IgD-negative memory B cell (primary cell): ENCODE measurements around the gene L1CAM. TPM values are rescaled to one million over a fixed set of nuclear protein-coding genes. Genes with fewer than 3 reads are reported as not detected.

ENCODE experiments used
- H3K27ac Mint-ChIP-seq, 3 donors: one replicate each; pipeline ENCODE4 v1.8.0; 2020 to 2022; ENCODE audit warnings: mild to moderate bottlenecking in 3 of 3, mixed read lengths in 3 of 3, moderate library complexity in 1 of 3
- H3K27me3 Mint-ChIP-seq: one replicate; pipeline ENCODE4 v1.8.0; 2021; ENCODE audit warnings: mixed read lengths
- H3K36me3 Mint-ChIP-seq: one replicate; pipeline ENCODE4 v1.8.0; 2020; ENCODE audit warnings: mild to moderate bottlenecking, mixed read lengths
- H3K4me1 Mint-ChIP-seq, 3 donors: one replicate each; pipeline ENCODE4 v1.8.0; 2020 to 2022; ENCODE audit warnings: mixed read lengths in 3 of 3, mild to moderate bottlenecking in 1 of 3
- H3K4me3 Mint-ChIP-seq, 4 donors: one replicate each; pipeline ENCODE4 v1.8.0; 2020 to 2022; ENCODE audit warnings: mild to moderate bottlenecking in 4 of 4, mixed read lengths in 4 of 4, moderate library complexity in 3 of 4
- H3K9me3 Mint-ChIP-seq, 3 donors: one replicate each; pipeline ENCODE4 v1.8.0; 2020 to 2021; ENCODE audit warnings: mixed read lengths in 3 of 3, mild to moderate bottlenecking in 1 of 3
- polyA plus RNA-seq: library from polyadenylated mRNA; unstranded; fragments of 300-500 nt; fragmentation: Illumina TruSeq; gene quantifications from one replicate; pipeline ENCODE4 v1.2.3, GENCODE V29; 2021

Gene L1CAM
- polyA plus RNA-seq, 1 donor from 2014 or later = 1.8 TPM

DNA sequence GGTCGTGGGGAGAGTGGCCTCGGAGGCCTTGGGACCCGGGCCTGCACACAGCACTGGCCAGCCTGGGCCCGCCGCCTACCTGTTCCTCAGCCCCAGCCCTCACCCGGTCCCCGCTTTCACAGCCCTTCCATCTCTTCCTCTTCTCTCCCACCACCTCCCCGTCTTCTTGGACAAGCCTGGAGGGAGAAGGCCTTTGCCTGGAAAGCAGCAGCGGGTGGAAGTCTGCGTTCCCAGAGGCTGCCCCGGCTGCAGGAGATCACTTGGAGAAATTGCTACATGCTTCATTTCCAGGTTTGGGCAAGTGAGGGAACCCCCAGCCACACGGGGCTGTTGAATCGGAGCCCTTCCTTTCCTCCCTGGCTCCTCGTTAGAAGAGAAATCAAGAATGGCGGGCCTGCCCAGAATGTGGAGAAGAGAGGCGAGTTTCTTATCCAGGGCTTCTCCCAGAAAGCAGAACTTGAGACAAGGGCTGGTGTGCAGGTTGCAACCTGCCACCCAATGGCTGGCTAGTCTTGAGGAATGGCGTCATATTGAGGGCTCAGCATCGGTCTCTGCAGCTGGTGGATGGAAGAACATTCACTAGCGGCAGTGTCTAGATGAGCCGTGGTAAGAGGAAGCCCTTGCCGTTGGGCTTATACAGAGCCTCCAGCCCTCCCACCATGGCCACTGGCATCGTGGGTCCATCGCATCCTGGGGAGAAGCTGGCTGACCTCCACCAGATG, 54.4 kb downstream of the L1CAM start:
- H3K36me3 Mint-ChIP-seq = no peaks in the 10 kb centered on the region
- peaks cover 0 to 4% (median 0%) of the 10 kb centered on the region in 3 donors for H3K9me3 Mint-ChIP-seq
- H3K4me3 Mint-ChIP-seq = peak overlapping the region in 3 of 4 donors; percentile 27 to 67 (median 52)
- peak overlapping the region in 1 of 3 donors; percentile 60 for H3K27ac Mint-ChIP-seq
- H3K4me1 Mint-ChIP-seq = peaks cover 2 to 11% (median 10%) of the 10 kb centered on the region in 3 donors
- peaks cover 32% of the 10 kb centered on the region for H3K27me3 Mint-ChIP-seq

DNA sequence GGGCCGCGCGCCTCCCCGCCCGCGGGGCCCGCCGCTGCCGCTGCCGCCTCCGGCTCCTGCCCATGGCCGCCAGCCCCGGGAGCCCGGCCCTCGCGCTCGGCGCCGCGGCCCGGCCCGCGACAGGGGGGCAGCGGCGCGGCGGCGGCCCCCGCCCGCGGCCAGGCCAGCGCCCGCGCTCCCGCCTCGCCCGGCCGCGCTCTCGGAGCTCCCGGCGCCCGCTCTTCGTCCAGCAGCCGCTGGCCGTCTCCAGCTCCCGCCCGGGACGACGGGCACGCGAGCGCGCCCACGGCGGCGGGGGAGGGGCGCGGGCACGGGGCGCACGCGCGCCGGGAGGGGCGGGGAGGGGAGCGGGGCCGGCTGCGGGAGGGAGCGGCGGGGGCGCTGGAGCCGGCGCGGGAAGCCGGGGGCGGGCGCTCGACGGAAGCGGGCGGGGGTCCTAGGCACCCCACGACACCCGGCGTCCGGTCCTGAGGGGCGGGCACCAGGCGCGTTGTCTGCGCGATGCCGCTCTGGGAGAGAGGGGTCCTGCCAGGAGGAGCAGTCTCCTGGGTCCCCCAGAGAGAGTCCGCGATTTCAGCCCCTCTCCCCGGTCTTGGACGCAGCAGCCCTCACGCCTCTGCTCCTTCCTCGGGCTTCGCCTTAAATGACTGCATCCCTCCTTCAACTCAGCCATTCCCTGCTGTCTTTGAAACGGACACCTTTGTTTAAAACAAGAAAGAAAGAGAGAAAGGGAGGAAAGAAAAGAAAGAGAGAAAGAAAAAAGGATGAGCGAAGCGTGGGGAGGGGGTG, 55.1 kb downstream of the L1CAM start:
- Mint-ChIP-seq H3K27me3 (peaks cover 32% of the 10 kb centered on the region), H3K27ac (no peak overlapping the region), H3K4me3 (peak overlapping the region in 1 of 4 donors; percentile 59), H3K9me3 (peaks cover 0 to 4% (median 0%) of the 10 kb centered on the region in 3 donors), H3K4me1 (peaks cover 2 to 11% (median 10%) of the 10 kb centered on the region in 3 donors), H3K36me3 (no peaks in the 10 kb centered on the region)

DNA sequence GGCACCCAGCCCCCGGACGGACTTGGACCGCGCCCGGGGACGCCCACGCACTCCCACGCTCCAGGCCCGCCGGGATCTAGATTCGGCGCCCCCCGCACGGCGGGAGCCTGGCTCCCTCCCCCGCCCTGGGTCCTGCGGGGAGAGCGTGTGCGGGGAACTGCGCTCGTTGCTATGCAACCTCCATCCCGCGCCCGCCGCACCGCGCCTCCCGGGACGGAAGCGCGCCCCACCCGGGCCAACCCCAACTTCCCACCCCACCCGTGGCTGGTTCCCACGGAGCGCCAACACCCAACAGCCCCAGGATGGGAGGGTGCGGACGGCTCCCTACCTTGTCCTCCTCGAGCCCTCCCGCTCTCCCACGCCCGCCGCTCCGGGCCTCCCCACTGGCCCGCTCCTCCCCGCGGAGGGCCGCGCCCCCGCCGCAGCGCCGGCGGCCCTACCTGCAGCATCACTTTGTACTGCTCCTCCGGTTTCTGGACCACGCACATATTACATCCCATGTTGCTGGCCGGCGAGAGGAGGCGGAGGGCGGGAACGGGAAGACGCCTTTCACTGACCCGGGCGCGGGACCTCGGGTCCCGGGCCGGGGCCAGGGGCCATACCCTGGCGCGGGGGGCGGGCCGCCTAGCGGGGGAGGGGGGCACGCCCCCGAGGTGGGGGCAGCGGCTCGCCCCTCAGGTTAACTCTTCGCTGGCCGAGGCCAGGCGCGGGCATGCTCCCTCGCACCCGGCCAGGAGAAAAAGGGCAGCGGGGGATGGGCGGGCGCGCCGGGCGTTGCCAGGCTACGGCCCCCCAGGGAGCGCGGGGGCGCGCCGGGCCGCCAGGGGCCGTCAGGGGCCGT, 56.0 kb downstream of the L1CAM start, which contains the start of gene PDZD4:
TSS of gene PDZD4 (minus strand) at position 746 of the 841 bp plus-strand sequence. CDS start at position 500, 246 bp downstream.
- H3K4me3 Mint-ChIP-seq = peak within 1 kb of the TSS in 2 of 4 donors; percentile 59 to 74
- H3K27me3 Mint-ChIP-seq = peaks cover 39% of the 10 kb centered on the region
- peaks cover 2 to 11% (median 10%) of the 10 kb centered on the region in 3 donors for H3K4me1 Mint-ChIP-seq
- peak within 1 kb of the TSS in 1 of 3 donors; percentile 60 for H3K27ac Mint-ChIP-seq
- peaks cover 0 to 4% (median 0%) of the 10 kb centered on the region in 3 donors for H3K9me3 Mint-ChIP-seq
- H3K36me3 Mint-ChIP-seq = no peaks in the 10 kb centered on the region

DNA sequence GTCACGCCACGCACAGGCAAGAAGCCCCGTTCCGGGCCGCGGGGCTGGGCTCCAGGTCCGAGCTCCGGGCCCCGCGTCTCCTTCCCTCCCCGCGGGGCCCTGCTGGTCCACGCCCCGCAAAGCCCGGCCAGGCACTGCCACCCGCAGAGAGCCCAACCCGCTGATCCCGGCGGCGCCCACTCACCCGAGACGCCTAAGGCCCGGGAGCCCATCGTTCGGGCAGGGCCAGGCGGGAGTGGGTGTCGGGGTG, 56.5 kb downstream of the L1CAM start:
- H3K27me3 Mint-ChIP-seq = peaks cover 40% of the 10 kb centered on the region

DNA sequence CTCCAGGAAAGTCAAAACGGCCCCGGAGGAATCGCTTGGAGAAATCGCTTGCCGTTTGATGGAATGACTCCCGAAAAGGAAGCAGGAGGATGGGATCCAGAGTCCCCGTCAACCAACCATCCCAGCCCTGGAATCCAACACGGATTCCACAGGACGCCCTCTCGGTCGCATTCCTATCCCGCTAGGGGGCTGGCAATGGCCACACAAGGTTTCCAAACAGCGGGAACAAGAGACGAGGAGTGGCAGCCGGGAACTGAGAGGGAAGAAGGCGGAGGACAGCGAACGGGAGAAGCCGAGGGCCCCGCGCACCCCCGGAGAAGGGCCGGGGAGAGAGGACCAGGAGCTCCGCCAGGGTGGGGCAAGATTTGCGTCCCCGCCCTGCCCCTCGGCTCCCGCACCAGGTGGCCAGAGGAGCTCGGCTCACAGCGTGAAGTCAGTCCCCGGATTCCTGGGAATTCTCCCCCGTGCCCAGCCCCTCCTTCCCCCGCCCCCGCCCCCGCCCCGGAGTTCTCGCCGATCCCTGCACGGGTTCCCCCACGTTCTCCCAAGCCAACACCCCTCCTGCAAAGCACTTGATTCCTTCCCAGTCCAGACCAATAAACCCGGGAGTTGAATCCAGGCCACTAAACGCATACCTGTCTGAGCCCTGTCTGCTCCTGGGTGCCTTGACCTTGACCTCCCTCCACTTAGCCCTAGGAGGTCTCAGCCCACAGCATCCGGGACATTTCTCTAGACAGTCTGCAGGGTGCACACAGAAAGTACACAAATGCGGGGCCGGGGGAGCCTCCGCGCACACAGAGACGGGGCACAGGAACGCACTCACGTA, 57.0 kb downstream of the L1CAM start:
- Mint-ChIP-seq H3K4me1 (peaks cover 2 to 10% (median 9%) of the 10 kb centered on the region in 3 donors), H3K27me3 (peaks cover 45% of the 10 kb centered on the region), H3K27ac (no peak overlapping the region), H3K4me3 (peak overlapping the region in 2 of 4 donors; percentile 48 to 74), H3K9me3 (peaks cover 0 to 4% (median 0%) of the 10 kb centered on the region in 3 donors), H3K36me3 (no peaks in the 10 kb centered on the region)

More for the DNA sequence above, 56.5 kb downstream of the L1CAM start:
- H3K36me3 Mint-ChIP-seq = no peaks in the 10 kb centered on the region
- peak overlapping the region in 2 of 4 donors; percentile 48 to 74 for H3K4me3 Mint-ChIP-seq
- H3K4me1 Mint-ChIP-seq = peaks cover 2 to 10% (median 9%) of the 10 kb centered on the region in 3 donors
- H3K27ac Mint-ChIP-seq = no peak overlapping the region
- H3K9me3 Mint-ChIP-seq = peaks cover 0 to 4% (median 0%) of the 10 kb centered on the region in 3 donors

DNA sequence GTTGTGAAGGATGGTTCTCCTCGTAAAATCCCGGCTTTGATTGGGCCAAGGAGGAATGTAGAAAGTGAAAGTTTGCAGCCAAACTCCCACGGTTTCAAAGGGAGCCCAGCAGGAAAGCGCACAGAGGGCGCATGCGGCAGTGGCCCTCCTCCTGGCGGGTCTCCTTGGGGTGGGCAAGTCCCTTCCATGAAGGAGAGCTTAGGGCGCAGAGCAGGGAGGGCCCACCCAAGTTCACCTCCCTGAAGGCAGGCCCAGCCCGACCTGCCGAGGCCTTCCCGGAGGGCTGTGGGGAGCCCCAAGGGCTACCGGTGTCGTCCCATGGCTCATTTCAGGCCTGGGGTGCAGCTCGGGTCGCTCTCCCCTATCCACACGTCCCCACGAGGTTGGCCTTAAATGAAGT, 57.7 kb downstream of the L1CAM start:
- Mint-ChIP-seq H3K4me1 (peaks cover 2 to 10% (median 9%) of the 10 kb centered on the region in 3 donors), H3K27ac (no peak overlapping the region), H3K4me3 (peak overlapping the region in 1 of 4 donors; percentile 8), H3K9me3 (peaks cover 0 to 4% (median 0%) of the 10 kb centered on the region in 3 donors), H3K36me3 (no peaks in the 10 kb centered on the region), H3K27me3 (peaks cover 48% of the 10 kb centered on the region)

DNA sequence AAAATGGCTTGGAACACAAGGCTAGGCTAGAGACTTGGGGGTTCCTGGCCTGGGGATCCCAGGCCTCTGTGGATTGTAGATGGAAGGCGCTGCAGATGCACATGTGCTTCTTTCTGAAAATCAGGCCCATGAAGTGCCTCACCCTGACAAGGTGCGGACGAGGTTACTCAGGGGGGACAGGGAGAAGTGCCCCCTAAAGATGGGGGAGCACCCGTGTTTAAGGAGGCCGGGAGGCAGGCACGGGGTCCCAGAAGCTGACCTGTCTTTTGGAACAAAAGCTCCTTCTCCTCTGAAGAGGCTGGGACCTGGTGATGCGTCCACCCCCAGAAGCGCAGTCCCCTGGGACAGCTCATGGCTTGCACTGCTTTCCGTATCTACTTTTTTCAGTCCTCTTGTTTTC, 58.1 kb downstream of the L1CAM start:
- peaks cover 0 to 4% (median 0%) of the 10 kb centered on the region in 3 donors for H3K9me3 Mint-ChIP-seq
- peaks cover 45% of the 10 kb centered on the region for H3K27me3 Mint-ChIP-seq
- H3K27ac Mint-ChIP-seq = no peak overlapping the region
- H3K4me1 Mint-ChIP-seq = peaks cover 2 to 10% (median 9%) of the 10 kb centered on the region in 3 donors
- H3K36me3 Mint-ChIP-seq = no peaks in the 10 kb centered on the region
- H3K4me3 Mint-ChIP-seq = peak overlapping the region in 1 of 4 donors; percentile 39

DNA sequence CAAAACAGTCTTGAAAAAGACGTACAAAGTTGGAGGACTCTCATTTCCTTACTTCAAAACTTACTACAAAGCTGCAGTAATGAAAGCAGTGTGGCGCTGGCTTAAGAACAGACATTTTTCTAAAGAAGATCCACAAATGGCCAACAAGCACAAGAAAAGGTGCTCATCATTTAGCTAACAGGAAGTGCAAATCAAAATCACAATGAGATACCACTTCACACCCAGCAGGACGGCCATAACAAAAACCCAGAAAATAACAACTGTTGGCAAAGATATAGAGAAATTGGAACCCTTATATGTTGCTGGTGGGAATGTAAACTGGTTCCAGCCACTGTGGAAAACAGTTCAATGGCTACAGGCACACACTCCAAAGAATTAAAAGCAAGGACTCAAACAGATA, 59.0 kb downstream of the L1CAM start:
- Mint-ChIP-seq H3K4me1 (peaks cover 9 to 11% (median 10%) of the 10 kb centered on the region in 3 donors), H3K36me3 (no peaks in the 10 kb centered on the region), H3K27ac (no peak overlapping the region)

DNA sequence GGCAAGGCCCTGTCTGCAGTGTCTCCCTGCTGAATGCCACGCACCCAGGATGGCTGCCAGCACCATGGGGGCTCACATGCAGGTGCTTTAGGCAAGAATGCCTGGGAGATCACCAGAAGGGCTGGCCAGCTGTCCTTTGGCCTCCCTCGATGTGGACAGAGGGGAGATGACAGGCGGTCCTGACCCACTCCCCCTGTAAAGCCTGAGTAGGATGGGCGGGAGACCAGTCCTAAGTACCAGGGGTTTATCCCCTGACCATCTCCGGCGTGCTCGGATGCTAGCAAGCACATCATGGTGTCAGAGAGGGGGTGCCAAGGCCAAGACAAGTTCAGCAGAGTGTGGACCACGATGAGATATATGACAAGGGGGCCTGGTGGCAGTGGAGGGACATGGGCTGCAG, 60.9 kb downstream of the L1CAM start:
- H3K27ac Mint-ChIP-seq = no peak overlapping the region
- no peaks in the 10 kb centered on the region for H3K36me3 Mint-ChIP-seq
- H3K27me3 Mint-ChIP-seq = peaks cover 48% of the 10 kb centered on the region

More for the DNA sequence above, 59.0 kb downstream of the L1CAM start:
- peaks cover 0 to 4% (median 0%) of the 10 kb centered on the region in 3 donors for H3K9me3 Mint-ChIP-seq
- peak overlapping the region in 1 of 4 donors; percentile 39 for H3K4me3 Mint-ChIP-seq
- H3K27me3 Mint-ChIP-seq = peaks cover 48% of the 10 kb centered on the region

DNA sequence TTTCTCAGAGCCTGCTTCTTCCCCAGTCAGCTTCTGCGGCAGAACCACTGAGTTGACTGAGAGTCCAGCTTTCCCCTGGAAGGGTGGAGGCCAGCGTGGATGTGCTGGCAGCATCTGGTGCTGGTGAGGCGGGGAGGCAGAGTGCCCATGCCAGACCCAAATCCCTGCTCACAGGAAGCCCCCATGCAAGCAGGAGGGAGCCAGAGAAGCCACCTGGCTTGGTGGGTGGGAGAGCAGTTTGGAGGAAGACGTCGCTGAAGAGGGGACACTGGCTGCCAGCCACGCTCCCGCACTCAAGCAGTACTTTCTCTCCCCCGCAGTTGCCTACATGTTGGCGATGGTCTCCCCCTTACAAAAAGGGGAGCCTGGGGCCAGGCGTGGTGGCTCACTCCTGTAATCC, 61.6 kb downstream of the L1CAM start:
- H3K4me3 Mint-ChIP-seq = no peak overlapping the region
- peaks cover 10 to 12% (median 11%) of the 10 kb centered on the region in 3 donors for H3K4me1 Mint-ChIP-seq
- peaks cover 1% of the 10 kb centered on the region for H3K36me3 Mint-ChIP-seq
- peaks cover 0 to 4% (median 0%) of the 10 kb centered on the region in 3 donors for H3K9me3 Mint-ChIP-seq
- no peak overlapping the region for H3K27ac Mint-ChIP-seq
- H3K27me3 Mint-ChIP-seq = peaks cover 53% of the 10 kb centered on the region

More for the DNA sequence above, 60.9 kb downstream of the L1CAM start:
- H3K4me1 Mint-ChIP-seq = peaks cover 10 to 12% (median 11%) of the 10 kb centered on the region in 3 donors
- H3K9me3 Mint-ChIP-seq = peaks cover 0 to 4% (median 0%) of the 10 kb centered on the region in 3 donors
- no peak overlapping the region for H3K4me3 Mint-ChIP-seq

DNA sequence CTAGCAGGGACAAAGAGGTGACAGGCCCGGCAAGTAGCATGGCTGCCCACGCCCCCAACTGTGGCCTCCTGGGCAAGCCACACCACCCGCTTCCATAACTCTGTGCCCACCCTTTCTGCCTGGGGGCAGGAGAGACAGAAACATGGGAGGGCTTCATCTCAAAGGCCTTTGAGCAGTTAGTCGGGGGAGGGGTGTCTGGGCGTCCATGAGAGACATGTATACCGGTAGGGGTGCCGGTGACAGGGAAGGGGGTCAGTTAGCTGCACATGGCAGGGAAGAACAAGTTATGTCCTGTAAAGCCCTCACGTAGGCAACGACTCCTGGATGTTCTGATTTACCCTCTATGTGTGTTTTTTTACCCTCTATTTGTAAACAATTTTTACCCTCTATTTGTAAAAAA, 64.9 kb downstream of the L1CAM start:
- Mint-ChIP-seq H3K27ac (no peak overlapping the region), H3K27me3 (peaks cover 54% of the 10 kb centered on the region), H3K4me1 (peaks cover 0 to 15% (median 6%) of the 10 kb centered on the region in 3 donors), H3K9me3 (no peaks in the 10 kb centered on the region), H3K4me3 (no peak overlapping the region), H3K36me3 (peaks cover 1% of the 10 kb centered on the region)

DNA sequence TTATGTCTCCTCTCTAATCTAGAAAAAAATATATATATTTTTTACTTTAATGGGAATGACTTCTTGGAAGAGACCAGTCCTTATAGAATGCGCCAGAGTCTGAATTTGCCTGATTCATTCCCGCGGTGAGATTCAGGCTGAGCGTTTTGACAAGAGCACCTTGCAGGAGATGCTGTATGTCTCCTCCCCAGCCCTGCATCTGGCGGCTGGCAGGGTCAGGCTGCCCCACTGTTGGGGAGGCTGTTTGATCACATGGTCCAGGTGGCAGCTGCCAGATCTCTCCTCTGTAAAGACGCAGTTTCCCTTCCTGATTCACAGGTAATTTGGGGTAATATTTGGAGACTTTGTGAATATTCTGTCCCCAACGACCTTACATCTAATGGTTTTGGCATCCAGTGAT, 65.4 kb downstream of the L1CAM start:
- H3K36me3 Mint-ChIP-seq = peaks cover 1% of the 10 kb centered on the region
- H3K27ac Mint-ChIP-seq = no peak overlapping the region
- H3K27me3 Mint-ChIP-seq = peaks cover 53% of the 10 kb centered on the region
- H3K4me1 Mint-ChIP-seq = peaks cover 0 to 15% (median 6%) of the 10 kb centered on the region in 3 donors
- no peaks in the 10 kb centered on the region for H3K9me3 Mint-ChIP-seq
- peak overlapping the region in 1 of 4 donors; percentile 43 for H3K4me3 Mint-ChIP-seq

DNA sequence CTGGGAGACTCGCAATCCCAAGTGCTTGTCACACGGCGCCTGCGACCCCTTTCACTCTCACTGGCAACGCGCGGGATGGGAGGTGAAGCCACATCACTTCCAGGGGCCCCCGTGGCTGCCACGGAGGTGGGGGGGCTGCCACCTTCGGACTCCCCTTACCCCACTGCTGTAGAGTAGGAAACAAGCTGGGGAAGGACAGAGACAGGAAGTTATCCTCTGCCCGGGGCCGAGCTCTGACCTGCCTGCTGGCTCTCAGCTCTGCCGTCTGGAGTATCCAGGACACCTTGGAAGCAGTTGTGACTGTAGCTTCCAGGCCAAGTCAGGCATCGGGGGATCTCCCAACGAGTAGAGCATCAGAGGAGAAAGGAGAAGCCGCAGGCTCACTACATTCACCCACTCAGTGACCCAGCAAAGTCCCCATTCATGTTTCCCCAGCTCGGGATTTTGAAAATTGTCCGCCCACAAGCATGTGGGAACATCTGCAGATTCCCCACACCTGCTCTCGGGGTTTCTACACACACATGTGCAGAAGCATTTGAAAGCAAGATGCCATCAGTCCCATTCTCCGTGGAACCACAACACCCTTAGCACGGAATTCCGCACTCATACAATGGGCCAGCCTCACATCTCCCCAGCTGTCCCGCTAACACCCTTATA, 66.5 kb downstream of the L1CAM start:
- Mint-ChIP-seq H3K9me3 (no peaks in the 10 kb centered on the region), H3K27me3 (peaks cover 52% of the 10 kb centered on the region), H3K4me3 (no peak overlapping the region), H3K36me3 (peaks cover 1% of the 10 kb centered on the region), H3K27ac (no peak overlapping the region), H3K4me1 (peaks cover 0 to 17% (median 8%) of the 10 kb centered on the region in 3 donors)
